ENCODE data around the gene DPP6.

DNA sequence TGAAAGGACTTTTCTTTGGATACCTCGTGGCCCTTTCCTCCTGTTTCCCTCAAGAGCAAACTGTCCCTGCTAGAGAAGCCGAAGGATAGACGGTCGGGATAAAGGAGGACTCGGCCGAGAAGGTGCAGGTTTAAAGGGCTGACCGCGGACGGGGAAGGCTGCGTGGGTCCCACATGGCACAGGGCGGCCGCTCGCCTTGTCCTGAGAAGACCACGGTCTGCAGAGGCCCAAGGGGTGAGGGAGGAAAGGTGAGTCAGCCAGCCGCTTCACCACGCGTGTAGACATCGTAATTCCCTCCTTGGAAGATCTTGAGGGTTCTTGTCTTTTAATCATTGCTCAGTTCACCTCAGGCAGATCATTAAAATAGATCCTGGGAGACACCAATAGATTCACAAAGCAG, 253.8 kb downstream of the DPP6 start:
- TF ChIP-seq, protein P1, sequence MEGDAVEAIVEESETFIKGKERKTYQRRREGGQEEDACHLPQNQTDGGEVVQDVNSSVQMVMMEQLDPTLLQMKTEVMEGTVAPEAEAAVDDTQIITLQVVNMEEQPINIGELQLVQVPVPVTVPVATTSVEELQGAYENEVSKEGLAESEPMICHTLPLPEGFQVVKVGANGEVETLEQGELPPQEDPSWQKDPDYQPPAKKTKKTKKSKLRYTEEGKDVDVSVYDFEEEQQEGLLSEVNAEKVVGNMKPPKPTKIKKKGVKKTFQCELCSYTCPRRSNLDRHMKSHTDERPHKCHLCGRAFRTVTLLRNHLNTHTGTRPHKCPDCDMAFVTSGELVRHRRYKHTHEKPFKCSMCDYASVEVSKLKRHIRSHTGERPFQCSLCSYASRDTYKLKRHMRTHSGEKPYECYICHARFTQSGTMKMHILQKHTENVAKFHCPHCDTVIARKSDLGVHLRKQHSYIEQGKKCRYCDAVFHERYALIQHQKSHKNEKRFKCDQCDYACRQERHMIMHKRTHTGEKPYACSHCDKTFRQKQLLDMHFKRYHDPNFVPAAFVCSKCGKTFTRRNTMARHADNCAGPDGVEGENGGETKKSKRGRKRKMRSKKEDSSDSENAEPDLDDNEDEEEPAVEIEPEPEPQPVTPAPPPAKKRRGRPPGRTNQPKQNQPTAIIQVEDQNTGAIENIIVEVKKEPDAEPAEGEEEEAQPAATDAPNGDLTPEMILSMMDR (IDR thresholded peaks at IDR 0.05): no peak
- TF ChIP-seq POLR2A (IDR thresholded peaks at IDR 0.05): no peak
